22Rv1 (cell line): Measurements from ENCODE around the gene DOC2A.

Experiments
- CTCF ChIP-seq: fragments of 450-650 bp; IDR thresholded peaks from 2 replicates; pipeline ENCODE4 v1.5.1; 2017; ENCODE audit warnings: mild to moderate bottlenecking
- ZFX ChIP-seq: fragments of 450-650 bp; IDR thresholded peaks from 2 replicates; pipeline ENCODE4 v1.6.1; 2017; ENCODE audit warnings: antibody characterized with exemption, borderline replicate concordance

DNA sequence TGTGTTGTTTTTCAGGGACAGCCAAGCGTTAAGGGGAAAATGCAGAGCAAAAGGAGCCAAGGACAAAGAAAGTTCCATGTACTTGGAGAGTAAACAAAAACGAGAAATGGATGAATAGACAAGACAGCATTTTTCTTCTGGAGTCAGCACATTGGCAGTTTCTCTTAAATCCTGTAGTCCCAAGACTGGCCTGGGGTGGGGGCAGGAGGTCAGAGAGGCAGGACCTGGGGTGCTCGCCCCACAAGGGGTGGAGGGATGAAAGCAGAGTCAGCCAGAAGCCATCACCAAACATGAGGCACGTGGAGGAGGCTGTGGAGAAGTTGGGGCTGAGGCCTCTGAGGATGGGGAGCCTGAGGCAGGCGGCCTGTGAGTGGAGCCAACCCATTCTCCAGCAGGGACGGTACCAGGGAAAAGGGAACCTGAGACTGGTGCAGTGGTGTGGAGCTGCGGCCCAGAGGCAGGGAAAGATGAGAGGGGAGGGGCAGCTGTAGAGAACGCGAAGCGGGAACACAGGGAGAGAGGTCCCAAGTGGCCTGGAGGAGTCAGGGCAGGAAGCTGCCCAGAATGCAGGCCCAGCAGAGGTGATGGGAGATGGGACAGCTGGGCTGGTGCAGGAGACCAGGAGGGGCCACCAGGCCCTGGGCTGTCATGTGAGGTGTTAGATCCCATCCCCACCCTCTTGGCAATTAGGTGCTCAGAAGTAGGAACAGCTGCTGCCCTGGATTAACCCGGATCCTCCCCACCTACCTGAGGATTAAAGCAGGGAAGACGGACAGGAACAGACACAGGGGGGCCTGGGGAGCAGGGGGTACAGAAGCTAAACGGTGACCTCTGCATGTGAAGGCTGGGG lies 17.0 kb upstream of the DOC2A start:
- no peak for TF ChIP-seq CTCF
- TF ChIP-seq ZFX = no peak
